Heart right ventricle (tissue), 16 donors: ENCODE measurements around the gene PPT2. TPM values are rescaled to one million over a fixed set of nuclear protein-coding genes. Genes with fewer than 3 reads are reported as not detected.

Experiments
- ATAC-seq, 8 donors: fragments of 200-7000 bp; cut with Tn5 transposase; one replicate each; pipeline ENCODE4 v1.9.1; 2020; ENCODE audit warnings: mild to moderate bottlenecking in 8 of 8, moderate library complexity in 8 of 8, moderate number of reproducible peaks in 1 of 8
- DNase-seq, 2 donors: peaks; one replicate each; pipeline ENCODE4 v3.0.0-alpha.2; 2020
- H3K27ac ChIP-seq, 10 donors: fragments of 200-600 bp; sonication (generic) in 2 of 10; one replicate each; pipeline versions ENCODE4 v1.5.0 to v1.8.0; 2020 to 2022; ENCODE audit warnings: mild to moderate bottlenecking in 3 of 10
- H3K27me3 ChIP-seq, 7 donors: fragments of 200-600 bp; one replicate each; pipeline ENCODE4 v1.8.0; 2021 to 2022; ENCODE audit warnings: mild to moderate bottlenecking in 2 of 7
- H3K36me3 ChIP-seq, 9 donors: fragments of 200-600 bp; sonication (generic) in 1 of 9; one replicate each; pipeline versions ENCODE4 v1.5.0 to v1.8.0; 2020 to 2022; ENCODE audit warnings: mild to moderate bottlenecking in 2 of 9
- H3K4me1 ChIP-seq, 9 donors: fragments of 200-600 bp; sonication (generic) in 1 of 9; one replicate each; pipeline versions ENCODE4 v1.5.0 to v1.8.0; 2020 to 2022; ENCODE audit warnings: mild to moderate bottlenecking in 4 of 9
- H3K4me3 ChIP-seq, 10 donors: fragments of 200-600 bp; sonication (generic) in 2 of 10; one replicate each; pipeline versions ENCODE4 v1.5.0 to v1.8.0; 2020 to 2022; ENCODE audit warnings: mild to moderate bottlenecking in 7 of 10, moderate library complexity in 2 of 10
- H3K9me3 ChIP-seq, 11 donors: fragments of 200-600 bp in 10 of 11; sonication (generic) in 2 of 11; one replicate each; pipeline versions ENCODE4 v1.5.0 to v1.8.0; 2013 to 2022; ENCODE audit warnings: mild to moderate bottlenecking in 2 of 11, control low read depth in 1 of 11, moderate library complexity in 1 of 11
- WGBS, 2 donors: extraction: QIAGEN DNeasy Blood & Tissue Kit; methylation state at CpG; one replicate each; pipeline ENCODE4 v1.1.7; 2013; ENCODE audit warnings: inconsistent platforms in 1 of 2; 5-methylcytosine and 5-hydroxymethylcytosine counted together
- intact Hi-C, 10 donors: fragments of 100-400 bp; cut with DNase I; formaldehyde crosslinking; loops; one replicate each; pipeline versions ENCODE4 v1.11.1 to v1.14.2; 2022
- polyA plus RNA-seq, 2 donors: library from polyadenylated mRNA; stranded (reverse); fragments of 200-250 nt; gene quantifications; one replicate each; pipeline ENCODE4 v1.2.3, GENCODE V29; 2013
- total RNA-seq, 10 donors: library from RNA; stranded (reverse); fragmentation: NEBNext Ultra II Directional in 3 of 10; extraction: Animal tissue kit (Norgen Biotek cat#: 25700) in 3 of 10; gene quantifications; one replicate each; pipeline versions ENCODE4 v1.2.1 to v1.2.4, GENCODE V29; 2021 to 2023
- TF ChIP-seq, protein P1 (sequence below), 9 donors: fragments of 200-600 bp; sonication (generic) in 2 of 9; IDR thresholded peaks; one replicate each; pipeline versions ENCODE4 v1.5.0 to v1.8.0; 2021 to 2022; ENCODE audit warnings: antibody characterized with exemption in 9 of 9, mild to moderate bottlenecking in 5 of 9, moderate library complexity in 1 of 9
- donor health status: Arrhythmogenic right ventricular cardiomyopathy.
- donor health status: ischemic (EF 13 %, LVEDD 7.1; RV severe dilation, severe dysfunction).
- donor health status: healthy with polysubstance abuse.
- donor health status: DM: no; HTN: yes; CAD: no.
- donor health status: DM: no; HTN: no; CAD: no.
- donor health status: ischemic (EF 25% LVEDD 6.9; RV normal size, moderate dysfunction).
- donor health status: ischemic (EF 25% LVEDD 5.7; RV mildly dilated, moderate dysfunction).
- donor health status: healthy.
- donor health status: DM: yes; HTN: yes; CAD: no.
- donor health status: Ischemic cardiomyopathy.
- donor health status: ischemic (EF 35%, LVEDD 5.7; RV mildly dilated, moderate dysfunction).
- donor health status: nonischemic (EF 11% LVEDD 7.7; RV severe dilation, severe dysfunction).
- donor health status: DM: yes; HTN: yes; CAD: no.
- donor health status: PGD.
- donor health status: ischemic (EF 29% LVEDD 5.4; RV normal size, mild dysfunction).
- donor health status: nonischemic (EF 23%, LVEDD 6.1; RV moderate dilation, normal function).

PPT2 gene
- total and polyA plus RNA-seq, 12 donors, result 16.8 to 31.8 (median 22.2) TPM

GRCh38 chr6:32152769-32153563 is 975 bp upstream of the PPT2 start:
- Histone ChIP-seq H3K4me3 (peak overlapping the region; percentile 58 to 91 (median 80)), H3K9me3 (no peaks in the 10 kb centered on the region), H3K27ac (peak overlapping the region in 9 of 10 donors; percentile 83 to 96 (median 92)), H3K27me3 (peaks cover 0 to 66% (median 8%) of the 10 kb centered on the region in 7 donors), H3K36me3 (peaks cover 0 to 33% (median 12%) of the 10 kb centered on the region in 9 donors), H3K4me1 (peaks cover 6 to 48% (median 30%) of the 10 kb centered on the region in 9 donors)
- DNase-seq (peak in 1 of 2 donors; percentile 42), ATAC-seq (peak; percentile 12 to 43 (median 30))
- TF ChIP-seq, protein P1, sequence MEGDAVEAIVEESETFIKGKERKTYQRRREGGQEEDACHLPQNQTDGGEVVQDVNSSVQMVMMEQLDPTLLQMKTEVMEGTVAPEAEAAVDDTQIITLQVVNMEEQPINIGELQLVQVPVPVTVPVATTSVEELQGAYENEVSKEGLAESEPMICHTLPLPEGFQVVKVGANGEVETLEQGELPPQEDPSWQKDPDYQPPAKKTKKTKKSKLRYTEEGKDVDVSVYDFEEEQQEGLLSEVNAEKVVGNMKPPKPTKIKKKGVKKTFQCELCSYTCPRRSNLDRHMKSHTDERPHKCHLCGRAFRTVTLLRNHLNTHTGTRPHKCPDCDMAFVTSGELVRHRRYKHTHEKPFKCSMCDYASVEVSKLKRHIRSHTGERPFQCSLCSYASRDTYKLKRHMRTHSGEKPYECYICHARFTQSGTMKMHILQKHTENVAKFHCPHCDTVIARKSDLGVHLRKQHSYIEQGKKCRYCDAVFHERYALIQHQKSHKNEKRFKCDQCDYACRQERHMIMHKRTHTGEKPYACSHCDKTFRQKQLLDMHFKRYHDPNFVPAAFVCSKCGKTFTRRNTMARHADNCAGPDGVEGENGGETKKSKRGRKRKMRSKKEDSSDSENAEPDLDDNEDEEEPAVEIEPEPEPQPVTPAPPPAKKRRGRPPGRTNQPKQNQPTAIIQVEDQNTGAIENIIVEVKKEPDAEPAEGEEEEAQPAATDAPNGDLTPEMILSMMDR (IDR thresholded peaks at IDR 0.05), result no peak
- WGBS, 2 donors, result 28 to 32% methylated on average over 35 of the region's 35 CpGs
- intact Hi-C loops, result loop anchor here in 3 of 10 donors (1.0 to 5.0 kb wide), 2 partner anchors 23 to 36 kb away; partner anchors contain the start of gene FKBPL (in 1 of the 3)

DNA sequence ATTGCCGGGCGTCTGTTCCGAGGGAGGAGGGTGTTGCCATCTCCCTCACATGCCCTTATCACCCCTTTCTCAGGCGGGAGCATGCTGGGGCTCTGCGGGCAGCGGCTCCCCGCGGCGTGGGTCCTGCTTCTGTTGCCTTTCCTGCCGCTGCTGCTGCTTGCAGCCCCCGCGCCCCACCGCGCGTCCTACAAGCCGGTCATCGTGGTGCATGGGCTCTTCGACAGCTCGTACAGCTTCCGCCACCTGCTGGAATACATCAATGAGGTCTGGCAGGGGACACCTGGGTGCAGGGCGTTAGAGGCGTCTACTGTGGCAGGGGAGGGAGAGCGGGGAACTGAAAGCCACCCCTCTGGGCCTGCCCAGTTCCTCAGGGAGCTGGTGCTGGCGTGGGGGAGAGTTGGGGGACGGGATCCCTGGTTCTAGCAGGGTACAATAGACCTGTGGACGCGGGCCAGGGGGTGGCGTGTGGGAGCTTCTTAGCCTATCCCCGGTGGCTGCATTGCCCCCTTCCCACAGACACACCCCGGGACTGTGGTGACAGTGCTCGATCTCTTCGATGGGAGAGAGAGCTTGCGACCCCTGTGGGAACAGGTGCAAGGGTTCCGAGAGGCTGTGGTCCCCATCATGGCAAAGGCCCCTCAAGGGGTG is 697 bp downstream of the PPT2 start:
- H3K9me3 ChIP-seq, result no peaks in the 10 kb centered on the region
- H3K4me1 ChIP-seq, result peaks cover 6 to 48% (median 30%) of the 10 kb centered on the region in 9 donors
- DNase-seq, result peak; percentile 21 to 66
- TF ChIP-seq, protein P1 (IDR thresholded peaks at IDR 0.05), result peak; percentile 15 to 70 (median 58)
- ATAC-seq, result peak; percentile 36 to 78 (median 66)
- peak overlapping the region; percentile 60 to 96 (median 91) for H3K27ac ChIP-seq
- H3K27me3 ChIP-seq, result peaks cover 0 to 49% (median 4%) of the 10 kb centered on the region in 7 donors
- whole genome bisulfite sequencing, 2 donors, result 5 to 7% methylated on average over 33 to 34 of the region's 34 CpGs
- intact Hi-C loops, result loop anchor here in 5 of 10 donors (1.0 to 5.0 kb wide), 4 partner anchors 22 to 37 kb away; partner anchors contain the start of gene AGPAT1 (in 2 of the 5)
- H3K4me3 ChIP-seq, result peak overlapping the region; percentile 58 to 91 (median 80)
- H3K36me3 ChIP-seq, result peaks cover 0 to 41% (median 23%) of the 10 kb centered on the region in 9 donors

- Histone ChIP-seq H3K36me3 (peaks cover 0 to 61% (median 23%) of the 10 kb centered on the region in 9 donors), H3K27me3 (peaks cover 0 to 31% (median 0%) of the 10 kb centered on the region in 7 donors), H3K9me3 (no peaks in the 10 kb centered on the region), H3K27ac (no peak overlapping the region), H3K4me1 (peaks cover 6 to 38% (median 30%) of the 10 kb centered on the region in 9 donors), H3K4me3 (no peak overlapping the region)
- DNase-seq, result no peak
- TF ChIP-seq, protein P1 (IDR thresholded peaks at IDR 0.05), result no peak
- intact Hi-C loops, result loop anchor here in 3 of 10 donors (5.0 kb wide), 2 partner anchors 35 to 40 kb away; no protein-coding TSS in a partner anchor
- WGBS, 2 donors, result 93 to 95% methylated on average over 9 of the region's 9 CpGs
- no peak for ATAC-seq
These were observed 3.0 kb downstream of the PPT2 start for GRCh38 chr6:32156891-32157290.

DNA sequence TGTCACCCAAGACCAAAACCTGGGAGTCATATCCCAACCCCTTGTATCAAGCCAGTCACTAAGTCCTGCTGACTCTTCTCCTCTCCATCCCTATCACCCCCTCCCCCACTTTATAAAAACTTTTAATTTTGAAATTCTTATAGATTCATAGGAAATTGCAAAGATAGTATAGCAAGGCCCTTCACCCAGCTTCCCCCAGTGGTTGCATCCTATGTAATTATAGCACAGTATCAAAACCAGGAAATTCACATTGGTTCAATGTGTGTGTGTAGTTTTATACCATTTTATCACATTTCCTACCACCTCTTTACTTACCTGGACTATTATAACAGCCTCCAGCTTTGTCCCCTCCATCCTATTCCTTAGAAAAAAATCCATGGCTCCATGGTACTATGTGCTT is 4.1 kb downstream of the PPT2 start:
- DNase-seq (no peak), ATAC-seq (no peak)
- peaks cover 0 to 73% (median 28%) of the 10 kb centered on the region in 9 donors for H3K36me3 ChIP-seq
- H3K4me3 ChIP-seq, result no peak overlapping the region
- peaks cover 0 to 20% (median 0%) of the 10 kb centered on the region in 7 donors for H3K27me3 ChIP-seq
- intact Hi-C loops, result loop anchor here in 3 of 10 donors (5.0 kb wide), 2 partner anchors 36 to 41 kb away; no protein-coding TSS in a partner anchor
- H3K4me1 ChIP-seq, result peaks cover 6 to 31% (median 19%) of the 10 kb centered on the region in 9 donors
- TF ChIP-seq, protein P1 (IDR thresholded peaks at IDR 0.05), result no peak
- H3K27ac ChIP-seq, result no peak overlapping the region
- H3K9me3 ChIP-seq, result no peaks in the 10 kb centered on the region
